Naive thymus-derived CD4-positive, alpha-beta T cell (primary cell): Measurements from ENCODE around the gene TBC1D3B. TPM values are rescaled to one million over a fixed set of nuclear protein-coding genes. Genes with fewer than 3 reads are reported as not detected.
A peak's percentile ranks its signal among the peaks of the same experiment; 100 is the strongest.
"Not testable (repeated sequence)": the region's sequence is repeated elsewhere in the genome, so short reads cannot be mapped to it uniquely, and the experiment has no call there.

Experiments
- ATAC-seq: fragments of 150-1000 bp; cut with Tn5 transposase; 2 replicates; pipeline ENCODE4 v1.10.0; 2021; ENCODE audit warnings: mild to moderate bottlenecking, moderate library complexity
- CTCF ChIA-PET: fragments of 350-600 bp; sonication (Branson Sonifier 250); formaldehyde crosslinking; loops from one replicate; lab custom pipeline; 2021; ENCODE audit warnings: antibody characterized with exemption; lab: Charles Lee
- POLR2A ChIA-PET: fragments of 350-600 bp; sonication (Branson Sonifier 250); formaldehyde crosslinking; loops from one replicate; lab custom pipeline; 2021; ENCODE audit warnings: antibody characterized with exemption, inconsistent platforms; lab: Charles Lee
- DNase-seq, 9 donors: peaks; one replicate each; pipeline versions ENCODE4 v3.0.0 to v3.0.0-alpha.2; 2020 to 2022; ENCODE audit warnings: mixed read lengths in 1 of 9
- H3K27ac ChIP-seq: one replicate; pipeline ENCODE4 v1.7.0; 2013; ENCODE audit warnings: mild to moderate bottlenecking, low read depth, low read length, moderate library complexity
- H3K27me3 ChIP-seq, 2 donors: one replicate each; pipeline ENCODE4 v1.7.0; 2013; ENCODE audit warnings: low read length in 2 of 2, mild to moderate bottlenecking in 2 of 2, moderate library complexity in 2 of 2; ENCODE audit not compliant: control insufficient read depth in 2 of 2, insufficient read depth in 2 of 2
- H3K36me3 ChIP-seq, 3 experiments: 1 replicate in 2 of 3; 2 replicates in 1 of 3; pipeline ENCODE4 v1.7.0; 2013; ENCODE audit warnings: low read length in 3 of 3, mild to moderate bottlenecking in 3 of 3, moderate library complexity in 1 of 3; ENCODE audit not compliant: insufficient read depth in 3 of 3, control insufficient read depth in 2 of 3
- H3K4me1 ChIP-seq, 2 donors: one replicate each; pipeline ENCODE4 v1.7.0; 2013; ENCODE audit warnings: low read length in 2 of 2, mild to moderate bottlenecking in 2 of 2, moderate library complexity in 1 of 2; ENCODE audit not compliant: control insufficient read depth in 2 of 2, insufficient read depth in 2 of 2
- H3K4me3 ChIP-seq: 2 replicates; pipeline ENCODE4 v1.7.0; 2013; ENCODE audit warnings: mild to moderate bottlenecking, low read length
- H3K9me3 ChIP-seq, 3 experiments: 1 replicate in 2 of 3; 2 replicates in 1 of 3; pipeline ENCODE4 v1.7.0; 2013; ENCODE audit warnings: low read length in 3 of 3; ENCODE audit not compliant: control insufficient read depth in 2 of 3
- H3K27ac Mint-ChIP-seq, 9 donors: one replicate each; pipeline ENCODE4 v1.8.0; 2020 to 2022; ENCODE audit warnings: mixed read lengths in 9 of 9, mild to moderate bottlenecking in 8 of 9, moderate library complexity in 5 of 9, inconsistent platforms in 2 of 9
- H3K27me3 Mint-ChIP-seq, 5 donors: one replicate each; pipeline ENCODE4 v1.8.0; 2021 to 2022; ENCODE audit warnings: mixed read lengths in 5 of 5, mild to moderate bottlenecking in 1 of 5
- H3K36me3 Mint-ChIP-seq, 5 donors: one replicate each; pipeline ENCODE4 v1.8.0; 2020 to 2022; ENCODE audit warnings: mixed read lengths in 5 of 5, mild to moderate bottlenecking in 3 of 5, inconsistent platforms in 1 of 5
- H3K4me1 Mint-ChIP-seq, 7 donors: one replicate each; pipeline ENCODE4 v1.8.0; 2020 to 2022; ENCODE audit warnings: mixed read lengths in 7 of 7, mild to moderate bottlenecking in 3 of 7, inconsistent platforms in 1 of 7
- H3K4me3 Mint-ChIP-seq, 10 donors: one replicate each; pipeline ENCODE4 v1.8.0; 2020 to 2022; ENCODE audit warnings: mild to moderate bottlenecking in 10 of 10, mixed read lengths in 10 of 10, moderate library complexity in 6 of 10, inconsistent platforms in 2 of 10
- H3K9me3 Mint-ChIP-seq, 11 donors: one replicate each; pipeline ENCODE4 v1.8.0; 2020 to 2022; ENCODE audit warnings: mixed read lengths in 11 of 11, mild to moderate bottlenecking in 4 of 11, inconsistent platforms in 1 of 11, moderate library complexity in 1 of 11
- intact Hi-C, 2 donors: fragments of 100-400 bp; cut with micrococcal nuclease; formaldehyde crosslinking; loops; one replicate each; pipeline ENCODE4 v1.15.1; 2023
- polyA plus RNA-seq, 2 donors: library from polyadenylated mRNA; unstranded; fragments of 300-500 nt; fragmentation: Illumina TruSeq; gene quantifications; one replicate each; pipeline ENCODE4 v1.2.3, GENCODE V29; 2021
- total RNA-seq, 6 experiments: library from RNA in 5 of 6; stranded (reverse) in 5 of 6; gene quantifications; 1 replicate in 5 of 6; 2 replicates in 1 of 6; pipeline ENCODE4 v1.2.3 and lab custom pipeline; 2021 to 2026

Gene TBC1D3B
- total and polyA plus RNA-seq, 7 experiments from 2014 or later = 4.0 to 13.3 (median 9.7) TPM; not detected in 2

GRCh38 chr17:36194832-36195433, 18.5 kb upstream of the TBC1D3B start:
- H3K27me3 ChIP-seq, H3K9me3 Mint-ChIP-seq, H3K36me3 ChIP-seq, H3K36me3 Mint-ChIP-seq, H3K27ac ChIP-seq, intact Hi-C loops, POLR2A ChIA-PET, CTCF ChIA-PET, H3K9me3 ChIP-seq, H3K4me3 Mint-ChIP-seq, ATAC-seq, H3K4me3 ChIP-seq, DNase-seq, H3K27ac Mint-ChIP-seq: not testable (repeated sequence)
- Mint-ChIP-seq H3K4me1 (peaks cover 0 to 47% (median 11%) of the 10 kb centered on the region in 7 donors), H3K27me3 (peaks cover 26 to 47% (median 42%) of the 10 kb centered on the region in 5 donors)
- peaks cover 0 to 70% of the 10 kb centered on the region in 2 donors for H3K4me1 ChIP-seq

- not testable (repeated sequence) for H3K27ac Mint-ChIP-seq
- H3K4me1 Mint-ChIP-seq = peaks cover 0 to 49% (median 11%) of the 10 kb centered on the region in 7 donors
Measured at GRCh38 chr17:36194147-36194831, 17.9 kb upstream of the TBC1D3B start.

GRCh38 chr17:36193216-36193775, 16.9 kb upstream of the TBC1D3B start:
- H3K4me3 Mint-ChIP-seq = no peak overlapping the region
- H3K9me3 Mint-ChIP-seq = peaks cover 0 to 2% (median 0%) of the 10 kb centered on the region in 11 donors
- no peak for DNase-seq
- H3K4me1 ChIP-seq = peaks cover 0 to 72% of the 10 kb centered on the region in 2 donors
- no peak overlapping the region for H3K4me3 ChIP-seq
- intact Hi-C loops = no loop called here
- peaks cover 24 to 50% (median 39%) of the 10 kb centered on the region in 5 donors for H3K27me3 Mint-ChIP-seq
- H3K4me1 Mint-ChIP-seq = peaks cover 0 to 42% (median 11%) of the 10 kb centered on the region in 7 donors
- H3K27me3 ChIP-seq = no peaks in the 10 kb centered on the region
- ChIA-PET POLR2A (no interaction called here), CTCF (no interaction called here)
- H3K9me3 ChIP-seq = no peaks in the 10 kb centered on the region
- no peaks in the 10 kb centered on the region for H3K36me3 ChIP-seq
- no peak overlapping the region for H3K27ac ChIP-seq
- H3K27ac Mint-ChIP-seq = no peak overlapping the region
- no peak for ATAC-seq
- H3K36me3 Mint-ChIP-seq = no peaks in the 10 kb centered on the region

More at GRCh38 chr17:36194147-36194831, 17.9 kb upstream of the TBC1D3B start:
- H3K4me1 ChIP-seq = peaks cover 0 to 77% of the 10 kb centered on the region in 2 donors
- CTCF ChIA-PET, H3K4me3 Mint-ChIP-seq, DNase-seq, H3K27me3 ChIP-seq, intact Hi-C loops, H3K9me3 ChIP-seq, POLR2A ChIA-PET, H3K36me3 Mint-ChIP-seq, ATAC-seq, H3K27ac ChIP-seq, H3K9me3 Mint-ChIP-seq, H3K36me3 ChIP-seq, H3K4me3 ChIP-seq: not testable (repeated sequence)
- peaks cover 26 to 49% (median 42%) of the 10 kb centered on the region in 5 donors for H3K27me3 Mint-ChIP-seq

GRCh38 chr17:36190549-36191330, 14.3 kb upstream of the TBC1D3B start:
- H3K27ac ChIP-seq, H3K36me3 ChIP-seq, intact Hi-C loops, H3K27ac Mint-ChIP-seq, H3K4me3 Mint-ChIP-seq, POLR2A ChIA-PET, H3K36me3 Mint-ChIP-seq, H3K9me3 ChIP-seq, DNase-seq, H3K27me3 ChIP-seq, ATAC-seq, H3K9me3 Mint-ChIP-seq, H3K4me3 ChIP-seq, CTCF ChIA-PET: not testable (repeated sequence)
- Mint-ChIP-seq H3K27me3 (peaks cover 37 to 64% (median 49%) of the 10 kb centered on the region in 5 donors), H3K4me1 (peaks cover 0 to 38% (median 11%) of the 10 kb centered on the region in 7 donors)
- H3K4me1 ChIP-seq = peaks cover 0 to 74% of the 10 kb centered on the region in 2 donors

- peaks cover 0 to 33% (median 11%) of the 10 kb centered on the region in 7 donors for H3K4me1 Mint-ChIP-seq
Measured at GRCh38 chr17:36189993-36190392, 13.6 kb upstream of the TBC1D3B start.

GRCh38 chr17:36188891-36189306, 12.5 kb upstream of the TBC1D3B start:
- POLR2A ChIA-PET = no interaction called here
- Histone ChIP-seq H3K4me3 (no peak overlapping the region), H3K9me3 (no peaks in the 10 kb centered on the region), H3K27ac (no peak overlapping the region), H3K4me1 (peaks cover 0 to 73% of the 10 kb centered on the region in 2 donors), H3K36me3 (no peaks in the 10 kb centered on the region), H3K27me3 (no peaks in the 10 kb centered on the region)
- intact Hi-C loops = loop anchor here in 1 of 2 donors (10.0 kb wide), 1 partner anchor 74 kb away; no protein-coding TSS in a partner anchor
- DNase-seq (no peak), ATAC-seq (peak; percentile 88)
- Mint-ChIP-seq H3K27me3 (peaks cover 53 to 70% (median 58%) of the 10 kb centered on the region in 5 donors), H3K36me3 (no peaks in the 10 kb centered on the region), H3K4me1 (peaks cover 0 to 33% (median 11%) of the 10 kb centered on the region in 7 donors), H3K4me3 (peak overlapping the region in 1 of 10 donors; percentile 8), H3K9me3 (peaks cover 0 to 2% (median 0%) of the 10 kb centered on the region in 11 donors), H3K27ac (peak overlapping the region in 1 of 9 donors; percentile 63)
- CTCF ChIA-PET = no interaction called here

More at GRCh38 chr17:36189993-36190392, 13.6 kb upstream of the TBC1D3B start:
- ATAC-seq, H3K36me3 Mint-ChIP-seq, H3K36me3 ChIP-seq, H3K9me3 Mint-ChIP-seq, H3K27ac Mint-ChIP-seq, H3K4me3 Mint-ChIP-seq, DNase-seq, H3K27ac ChIP-seq, H3K9me3 ChIP-seq, H3K27me3 ChIP-seq, H3K4me3 ChIP-seq, CTCF ChIA-PET, POLR2A ChIA-PET: not testable (repeated sequence)
- peaks cover 0 to 73% of the 10 kb centered on the region in 2 donors for H3K4me1 ChIP-seq
- intact Hi-C loops = loop anchor here in 1 of 2 donors (10.0 kb wide), 1 partner anchor 75 kb away; no protein-coding TSS in a partner anchor
- peaks cover 44 to 67% (median 51%) of the 10 kb centered on the region in 5 donors for H3K27me3 Mint-ChIP-seq
